ENCODE data around the gene OR1N1. TPM values are rescaled to one million over a fixed set of nuclear protein-coding genes. Genes with fewer than 3 reads are reported as not detected.

OR1N1 gene
- total and polyA plus RNA-seq, 4 donors = not detected

DNA sequence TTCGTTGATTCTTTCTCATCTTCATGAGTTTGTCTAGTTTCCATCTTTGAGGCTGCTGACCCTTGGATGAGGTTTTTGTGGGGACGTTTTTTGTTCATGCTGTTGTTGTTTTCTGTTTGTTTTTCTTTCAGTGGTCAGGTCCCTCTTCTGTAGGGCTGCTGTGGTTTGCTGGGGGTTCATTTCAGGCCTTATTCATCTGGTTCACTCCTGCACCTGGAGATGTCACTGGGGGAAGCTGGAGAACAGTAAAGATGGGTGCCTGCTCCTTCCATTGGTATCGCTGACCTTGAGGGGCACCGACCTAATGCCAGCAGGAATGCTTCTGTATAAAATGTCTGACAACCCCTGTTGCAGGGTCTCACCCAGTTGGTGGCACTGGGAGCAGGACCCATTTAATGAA lies 34.4 kb upstream of the OR1N1 start:
- H3K4me3 ChIP-seq (ENCODE audit: low read depth in 1 of 3, low read length in 3 of 3) = no peak overlapping the region
- TF ChIP-seq NR2F2 (IDR thresholded peaks at IDR 0.05) (no peak), FOXA2 (IDR thresholded peaks at IDR 0.05) (no peak), YY1 (IDR thresholded peaks at IDR 0.05) (no peak)
- DNase-seq (ENCODE audit: low spot score) = no peak
- H3K36me3 ChIP-seq (ENCODE audit: control insufficient read depth in 4 of 4, insufficient read depth in 3 of 4, low read depth in 1 of 4, low read length in 3 of 4) = no peaks in the 10 kb centered on the region
- WGBS = 76% methylated on average over 4 of the region's 4 CpGs
- no peaks in the 10 kb centered on the region for H3K4me1 ChIP-seq (ENCODE audit: control insufficient read depth in 4 of 4, insufficient read depth in 4 of 4, low read length in 3 of 4)
- no peak overlapping the region for H3K27ac ChIP-seq (ENCODE audit: low read depth in 1 of 2, low read length in 2 of 2)
- no peak overlapping the region for H3K9ac ChIP-seq (ENCODE audit: low read depth in 1 of 2, low read length in 2 of 2)
- H3K9me3 ChIP-seq (ENCODE audit: control insufficient read depth in 4 of 4, low read length in 3 of 4) = peaks cover 0 to 10% (median 3%) of the 10 kb centered on the region in 4 donors
- no peaks in the 10 kb centered on the region for H3K27me3 ChIP-seq (ENCODE audit: control insufficient read depth in 4 of 4, insufficient read depth in 4 of 4, low read length in 3 of 4)

GRCh38 chr9:122552812-122553211 lies 25.7 kb upstream of the OR1N1 start, which contains the start of gene OR1N2:
TSS of gene OR1N2 (plus strand) at chr9:122553112. CDS start at chr9:122553212, 100 bp downstream.
- Histone ChIP-seq H3K27ac (ENCODE audit: low read depth in 1 of 2, low read length in 2 of 2) (no peak within 1 kb of the TSS), H3K9me3 (ENCODE audit: control insufficient read depth in 4 of 4, low read length in 3 of 4) (no peaks in the 10 kb centered on the region), H3K27me3 (ENCODE audit: control insufficient read depth in 4 of 4, insufficient read depth in 4 of 4, low read length in 3 of 4) (peaks cover 0 to 8% (median 3%) of the 10 kb centered on the region in 4 donors), H3K4me3 (ENCODE audit: low read depth in 1 of 3, low read length in 3 of 3) (no peak within 1 kb of the TSS), H3K9ac (ENCODE audit: low read depth in 1 of 2, low read length in 2 of 2) (no peak within 1 kb of the TSS), H3K36me3 (ENCODE audit: control insufficient read depth in 4 of 4, insufficient read depth in 3 of 4, low read depth in 1 of 4, low read length in 3 of 4) (no peaks in the 10 kb centered on the region), H3K4me1 (ENCODE audit: control insufficient read depth in 4 of 4, insufficient read depth in 4 of 4, low read length in 3 of 4) (no peaks in the 10 kb centered on the region)
- 62% methylated on average over 2 of the region's 2 CpGs for WGBS
- no peak for DNase-seq (ENCODE audit: low spot score)
- TF ChIP-seq EGR1 (IDR thresholded peaks at IDR 0.05; ENCODE audit: low read depth in 2 of 2) (no peak), SP1 (IDR thresholded peaks at IDR 0.05) (no peak), FOXA1 (IDR thresholded peaks at IDR 0.05) (no peak), RAD21 (IDR thresholded peaks at IDR 0.05) (no peak), RXRA (IDR thresholded peaks at IDR 0.05) (no peak), TAF1 (conservative IDR thresholded peaks at IDR 0.05) (no peak), NR2F2 (IDR thresholded peaks at IDR 0.05) (no peak)

DNA sequence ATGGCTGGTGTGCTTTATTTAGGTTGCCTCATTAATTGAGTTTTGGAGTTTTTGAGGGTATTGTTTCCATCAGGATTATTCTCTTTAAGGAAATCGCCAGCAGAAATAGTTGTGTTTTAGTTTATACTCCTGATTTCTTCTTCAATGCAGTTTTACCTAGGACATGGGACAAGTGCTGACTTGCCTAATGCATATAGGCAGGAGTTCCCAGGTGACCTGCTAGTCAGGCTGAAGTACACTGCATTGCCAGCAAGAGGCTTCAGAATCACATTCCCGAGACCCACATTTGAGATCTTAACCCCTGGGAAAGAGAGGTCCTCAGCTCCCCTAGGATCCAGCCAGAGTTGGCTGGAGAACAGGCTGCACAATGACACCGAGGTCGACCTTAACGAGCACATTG lies 24.3 kb upstream of the OR1N1 start:
- no peaks in the 10 kb centered on the region for H3K36me3 ChIP-seq (ENCODE audit: control insufficient read depth in 4 of 4, insufficient read depth in 3 of 4, low read depth in 1 of 4, low read length in 3 of 4)
- no peaks in the 10 kb centered on the region for H3K9me3 ChIP-seq (ENCODE audit: control insufficient read depth in 4 of 4, low read length in 3 of 4)
- H3K27ac ChIP-seq (ENCODE audit: low read depth in 1 of 2, low read length in 2 of 2) = no peak overlapping the region
- TF ChIP-seq GABPA (IDR thresholded peaks at IDR 0.05 in 1 of 2, conservative IDR thresholded peaks at IDR 0.05 in 1 of 2) (no peak), HNF4G (IDR thresholded peaks at IDR 0.05) (no peak), RAD21 (IDR thresholded peaks at IDR 0.05) (no peak), JUND (IDR thresholded peaks at IDR 0.05) (no peak)
- H3K4me1 ChIP-seq (ENCODE audit: control insufficient read depth in 4 of 4, insufficient read depth in 4 of 4, low read length in 3 of 4) = no peaks in the 10 kb centered on the region
- H3K4me3 ChIP-seq (ENCODE audit: low read depth in 1 of 3, low read length in 3 of 3) = no peak overlapping the region
- H3K9ac ChIP-seq (ENCODE audit: low read depth in 1 of 2, low read length in 2 of 2) = no peak overlapping the region
- 65% methylated on average over 5 of the region's 5 CpGs for WGBS
- DNase-seq (ENCODE audit: low spot score) = no peak
- peaks cover 0 to 11% (median 3%) of the 10 kb centered on the region in 4 donors for H3K27me3 ChIP-seq (ENCODE audit: control insufficient read depth in 4 of 4, insufficient read depth in 4 of 4, low read length in 3 of 4)

GRCh38 chr9:122546196-122546595 lies 19.1 kb upstream of the OR1N1 start:
- H3K27me3 ChIP-seq (ENCODE audit: control insufficient read depth in 4 of 4, insufficient read depth in 4 of 4, low read length in 3 of 4) = peaks cover 0 to 5% (median 0%) of the 10 kb centered on the region in 4 donors
- no peak for TF ChIP-seq ZBTB33 (IDR thresholded peaks at IDR 0.05)
- no peak for TF ChIP-seq NR2F2 (IDR thresholded peaks at IDR 0.05)
- no peak for TF ChIP-seq HNF4A (conservative IDR thresholded peaks at IDR 0.05)
- TF ChIP-seq RXRA (IDR thresholded peaks at IDR 0.05) = no peak
- TF ChIP-seq YY1 (IDR thresholded peaks at IDR 0.05) = no peak
- TF ChIP-seq, protein P1, sequence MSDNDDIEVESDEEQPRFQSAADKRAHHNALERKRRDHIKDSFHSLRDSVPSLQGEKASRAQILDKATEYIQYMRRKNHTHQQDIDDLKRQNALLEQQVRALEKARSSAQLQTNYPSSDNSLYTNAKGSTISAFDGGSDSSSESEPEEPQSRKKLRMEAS (IDR thresholded peaks at IDR 0.05) = no peak
- TF ChIP-seq TAF1 (conservative IDR thresholded peaks at IDR 0.05) = no peak
- TF ChIP-seq RAD21 (IDR thresholded peaks at IDR 0.05) = no peak
- no peak for TF ChIP-seq JUND (IDR thresholded peaks at IDR 0.05)
- TF ChIP-seq EGR1 (IDR thresholded peaks at IDR 0.05; ENCODE audit: low read depth in 2 of 2) = no peak
- no peak for TF ChIP-seq FOXA2 (IDR thresholded peaks at IDR 0.05)
- no peak for TF ChIP-seq ATF3 (IDR thresholded peaks at IDR 0.05)
- no peak for TF ChIP-seq HNF4G (IDR thresholded peaks at IDR 0.05)
- no peak for TF ChIP-seq GABPA (IDR thresholded peaks at IDR 0.05 in 1 of 2, conservative IDR thresholded peaks at IDR 0.05 in 1 of 2)
- TF ChIP-seq SP1 (IDR thresholded peaks at IDR 0.05) = no peak
- no peak for TF ChIP-seq FOXA1 (IDR thresholded peaks at IDR 0.05)
- TF ChIP-seq, protein P2, sequence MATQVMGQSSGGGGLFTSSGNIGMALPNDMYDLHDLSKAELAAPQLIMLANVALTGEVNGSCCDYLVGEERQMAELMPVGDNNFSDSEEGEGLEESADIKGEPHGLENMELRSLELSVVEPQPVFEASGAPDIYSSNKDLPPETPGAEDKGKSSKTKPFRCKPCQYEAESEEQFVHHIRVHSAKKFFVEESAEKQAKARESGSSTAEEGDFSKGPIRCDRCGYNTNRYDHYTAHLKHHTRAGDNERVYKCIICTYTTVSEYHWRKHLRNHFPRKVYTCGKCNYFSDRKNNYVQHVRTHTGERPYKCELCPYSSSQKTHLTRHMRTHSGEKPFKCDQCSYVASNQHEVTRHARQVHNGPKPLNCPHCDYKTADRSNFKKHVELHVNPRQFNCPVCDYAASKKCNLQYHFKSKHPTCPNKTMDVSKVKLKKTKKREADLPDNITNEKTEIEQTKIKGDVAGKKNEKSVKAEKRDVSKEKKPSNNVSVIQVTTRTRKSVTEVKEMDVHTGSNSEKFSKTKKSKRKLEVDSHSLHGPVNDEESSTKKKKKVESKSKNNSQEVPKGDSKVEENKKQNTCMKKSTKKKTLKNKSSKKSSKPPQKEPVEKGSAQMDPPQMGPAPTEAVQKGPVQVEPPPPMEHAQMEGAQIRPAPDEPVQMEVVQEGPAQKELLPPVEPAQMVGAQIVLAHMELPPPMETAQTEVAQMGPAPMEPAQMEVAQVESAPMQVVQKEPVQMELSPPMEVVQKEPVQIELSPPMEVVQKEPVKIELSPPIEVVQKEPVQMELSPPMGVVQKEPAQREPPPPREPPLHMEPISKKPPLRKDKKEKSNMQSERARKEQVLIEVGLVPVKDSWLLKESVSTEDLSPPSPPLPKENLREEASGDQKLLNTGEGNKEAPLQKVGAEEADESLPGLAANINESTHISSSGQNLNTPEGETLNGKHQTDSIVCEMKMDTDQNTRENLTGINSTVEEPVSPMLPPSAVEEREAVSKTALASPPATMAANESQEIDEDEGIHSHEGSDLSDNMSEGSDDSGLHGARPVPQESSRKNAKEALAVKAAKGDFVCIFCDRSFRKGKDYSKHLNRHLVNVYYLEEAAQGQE (IDR thresholded peaks at IDR 0.05) = no peak
- no peak overlapping the region for H3K4me3 ChIP-seq (ENCODE audit: low read depth in 1 of 3, low read length in 3 of 3)
- no peaks in the 10 kb centered on the region for H3K36me3 ChIP-seq (ENCODE audit: control insufficient read depth in 4 of 4, insufficient read depth in 3 of 4, low read depth in 1 of 4, low read length in 3 of 4)
- no peak for DNase-seq (ENCODE audit: low spot score)
- no peak overlapping the region for H3K27ac ChIP-seq (ENCODE audit: low read depth in 1 of 2, low read length in 2 of 2)
- H3K9ac ChIP-seq (ENCODE audit: low read depth in 1 of 2, low read length in 2 of 2) = no peak overlapping the region
- no peaks in the 10 kb centered on the region for H3K4me1 ChIP-seq (ENCODE audit: control insufficient read depth in 4 of 4, insufficient read depth in 4 of 4, low read length in 3 of 4)
- H3K9me3 ChIP-seq (ENCODE audit: control insufficient read depth in 4 of 4, low read length in 3 of 4) = no peaks in the 10 kb centered on the region
- 58% methylated on average over 8 of the region's 8 CpGs for WGBS
